HEK293T (cell line): ENCODE data around the gene PHYKPL.

Source experiments
- FOXA1 ChIP-seq: fragments of 450-650 bp; IDR thresholded peaks from 2 replicates; pipeline ENCODE4 v1.6.1; 2016; ENCODE audit warnings: mild to moderate bottlenecking
- LEF1 ChIP-seq: fragments of 450-650 bp; IDR thresholded peaks from 2 replicates; pipeline ENCODE4 v1.6.1; 2017; ENCODE audit warnings: mild to moderate bottlenecking, borderline replicate concordance
- SUZ12 ChIP-seq: fragments of 450-650 bp; IDR thresholded peaks from 2 replicates; pipeline ENCODE4 v1.6.1; 2016; ENCODE audit warnings: mild to moderate bottlenecking

GRCh38 chr5:178213003-178213461 lies 19.6 kb downstream of the PHYKPL start:
- TF ChIP-seq SUZ12 (no peak), LEF1 (no peak), FOXA1 (no peak)
